NOMO-1 treated with DMSO at 0.1 percent for 48 hours (cell line): ENCODE data around the gene HDHD3.

ENCODE experiments used
- DNase-seq: peaks from one replicate; lab custom pipeline; 2025; ENCODE audit not compliant: unreplicated experiment; lab: John Stamatoyannopoulos, UW

Gene HDHD3

GRCh38 chr9:113368348-113368981 lies 8.3 kb downstream of the HDHD3 start:
- no peak for DNase-seq

- DNase-seq = peak; percentile 40
Observed at GRCh38 chr9:113365652-113366051, 11.1 kb downstream of the HDHD3 start.

GRCh38 chr9:113364951-113365350 lies 11.8 kb downstream of the HDHD3 start:
- DNase-seq = no peak

- no peak for DNase-seq
Observed at GRCh38 chr9:113363336-113363735, 13.4 kb downstream of the HDHD3 start.

DNA sequence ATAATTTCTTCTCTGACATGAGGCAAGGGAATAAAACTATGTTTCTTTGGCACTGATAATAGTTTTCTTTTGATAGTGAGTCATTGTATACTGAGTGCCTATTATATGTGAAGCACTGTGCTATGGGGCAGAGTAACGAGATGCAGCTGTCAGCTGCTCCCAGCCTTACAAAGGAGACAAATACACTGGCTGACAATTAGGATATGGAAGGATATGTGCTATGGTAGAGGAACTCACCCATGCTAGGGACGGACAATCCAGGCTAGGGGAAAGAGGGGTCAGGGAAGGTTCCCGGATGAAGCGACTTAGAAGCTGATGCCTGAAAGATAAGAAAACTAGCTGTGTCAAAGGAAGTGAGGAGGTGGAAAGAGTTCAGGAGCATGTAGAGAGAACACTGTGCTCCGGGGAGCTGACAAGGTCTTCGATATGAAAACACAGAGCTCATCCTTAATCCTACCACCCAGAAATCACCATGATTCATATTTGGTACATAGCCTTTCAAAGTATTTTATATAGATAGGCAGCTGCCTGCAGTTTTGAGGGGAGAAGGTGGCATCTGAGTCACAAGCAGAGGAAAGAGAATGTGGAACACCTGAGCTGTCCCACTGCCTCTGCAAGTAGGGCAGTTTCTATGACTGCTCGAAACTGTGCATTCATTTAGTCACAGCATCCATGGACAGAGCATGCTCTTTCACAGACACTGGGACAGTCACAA lies 15.3 kb downstream of the HDHD3 start:
- DNase-seq = no peak

DNA sequence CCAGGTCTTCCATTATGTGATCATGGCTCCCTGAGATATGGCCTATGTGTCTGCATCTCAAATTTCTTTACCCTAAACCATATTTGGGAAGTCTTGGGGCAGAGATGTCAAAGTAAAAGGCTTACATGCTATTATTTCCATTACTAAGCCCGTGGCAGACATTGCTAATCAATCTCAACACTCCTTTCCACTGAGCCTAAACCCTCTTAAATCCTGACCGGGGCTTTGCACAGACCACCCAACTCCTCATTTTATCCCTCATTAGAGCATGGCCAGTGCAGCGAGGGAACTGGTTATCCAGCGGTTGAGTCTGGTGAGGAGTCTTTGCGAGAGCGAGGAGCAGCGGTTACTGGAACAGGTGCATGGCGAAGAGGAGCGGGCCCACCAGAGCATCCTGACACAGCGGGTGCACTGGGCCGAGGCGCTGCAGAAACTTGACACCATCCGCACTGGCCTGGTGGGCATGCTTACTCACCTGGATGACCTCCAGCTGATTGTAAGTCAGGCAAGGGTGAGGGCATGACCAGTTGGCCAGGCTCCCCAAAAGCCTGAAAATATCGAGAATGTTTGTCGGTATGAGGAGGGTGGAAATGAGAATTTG lies 16.4 kb downstream of the HDHD3 start:
- DNase-seq = no peak

DNA sequence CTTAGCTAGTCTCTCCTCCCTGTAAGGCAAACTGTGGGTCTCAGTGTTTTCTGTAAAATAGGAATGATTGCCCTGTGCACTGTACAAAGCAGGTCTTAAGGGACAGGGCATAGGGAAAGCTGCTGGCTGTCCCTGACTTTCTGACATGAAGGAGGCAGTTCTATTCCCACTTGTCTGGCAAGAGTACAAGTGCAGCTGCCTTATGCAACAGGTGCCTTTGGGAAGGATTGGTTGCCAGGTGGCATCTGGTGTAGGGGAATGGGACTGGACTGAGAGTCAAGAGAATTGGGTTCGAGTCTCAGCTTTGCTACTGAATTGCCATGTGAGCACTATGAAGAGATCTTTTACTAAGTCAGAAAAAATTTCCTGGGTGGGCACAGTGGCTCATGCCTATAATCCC lies 17.4 kb downstream of the HDHD3 start:
- DNase-seq = no peak

GRCh38 chr9:113356686-113357292 lies 20.0 kb downstream of the HDHD3 start:
- DNase-seq = no peak

DNA sequence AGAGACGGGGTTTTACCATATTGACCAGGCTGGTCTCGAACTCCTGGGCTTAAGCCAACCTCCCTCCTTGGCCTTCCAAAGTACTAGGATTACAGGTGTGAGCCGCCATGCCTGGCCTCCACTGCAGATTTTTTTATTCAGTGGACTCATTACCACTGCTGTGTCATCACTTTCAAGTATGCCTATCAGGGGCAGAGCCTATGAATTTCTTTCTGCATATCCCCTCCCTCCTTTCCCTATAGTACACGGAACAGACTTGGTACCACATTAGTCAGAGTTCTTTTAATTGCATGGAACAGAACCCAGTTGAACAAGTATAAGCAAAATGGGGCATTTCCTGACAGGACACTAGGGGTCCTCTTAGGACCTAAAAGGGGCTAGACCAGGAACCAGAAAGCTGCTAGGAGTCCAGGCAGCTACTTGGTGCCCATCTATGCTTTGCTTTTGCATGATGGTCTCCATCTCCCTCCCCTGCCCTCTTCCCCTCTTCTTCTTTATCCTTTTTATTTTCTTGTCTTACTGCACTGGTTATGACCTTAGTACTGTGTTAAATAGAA lies 21.7 kb downstream of the HDHD3 start:
- DNase-seq = no peak

- peak; percentile 9 for DNase-seq
Observed at GRCh38 chr9:113352411-113352810, 24.4 kb downstream of the HDHD3 start.

GRCh38 chr9:113352006-113352405 lies 24.8 kb downstream of the HDHD3 start:
- no peak for DNase-seq

DNA sequence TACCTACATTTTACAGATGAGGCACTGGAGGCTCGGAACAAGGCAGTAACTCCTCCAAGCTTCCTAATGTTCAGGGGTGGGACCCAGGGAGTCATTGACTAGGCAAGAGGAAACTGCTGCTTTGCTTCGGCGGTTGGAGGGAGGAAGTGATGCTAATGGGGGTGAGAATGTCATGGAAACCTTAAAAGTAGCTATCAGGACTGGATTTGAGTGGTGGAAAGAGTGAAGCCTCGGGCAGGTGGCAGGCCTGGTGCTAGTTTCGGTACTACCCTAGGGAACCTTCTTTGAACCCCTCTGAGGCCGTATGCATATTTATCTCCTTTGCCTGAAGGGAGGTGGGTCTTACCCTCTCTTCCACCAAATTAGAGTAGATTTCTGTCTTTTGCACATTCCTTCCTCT lies 25.8 kb downstream of the HDHD3 start:
- DNase-seq = peak; percentile 84

- DNase-seq = no peak
Observed at GRCh38 chr9:113350107-113350661, 26.6 kb downstream of the HDHD3 start.

GRCh38 chr9:113349445-113350094 lies 27.2 kb downstream of the HDHD3 start, which contains the start of gene BSPRY:
Gene BSPRY, plus strand, starts transcription at chr9:113349541. Its CDS starts 39 bp downstream, at chr9:113349580.
- peak; percentile 48 for DNase-seq

GRCh38 chr9:113349066-113349444 lies 27.7 kb downstream of the HDHD3 start:
- DNase-seq = no peak

DNA sequence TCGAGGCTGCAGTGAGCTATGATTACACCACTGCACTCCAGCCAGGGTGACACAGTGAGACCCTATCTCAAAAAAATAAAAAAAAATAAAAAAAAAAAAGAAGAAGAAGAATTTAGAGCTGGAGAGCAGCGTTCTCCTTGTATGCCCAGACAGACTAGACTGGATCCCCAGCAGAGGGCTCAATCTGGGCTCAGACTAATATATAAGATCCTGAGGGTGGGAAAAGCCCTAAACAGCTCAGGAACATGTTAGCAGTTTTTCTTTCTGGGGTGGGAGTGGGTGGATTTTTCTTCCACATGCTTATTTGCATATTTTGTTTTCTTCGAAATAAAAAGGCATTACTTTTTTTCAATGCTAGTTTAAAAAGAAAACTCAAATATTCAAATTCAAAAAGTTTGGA lies 28.3 kb downstream of the HDHD3 start:
- DNase-seq = no peak

- no peak for DNase-seq
Observed at GRCh38 chr9:113345671-113346070, 31.1 kb downstream of the HDHD3 start.

DNA sequence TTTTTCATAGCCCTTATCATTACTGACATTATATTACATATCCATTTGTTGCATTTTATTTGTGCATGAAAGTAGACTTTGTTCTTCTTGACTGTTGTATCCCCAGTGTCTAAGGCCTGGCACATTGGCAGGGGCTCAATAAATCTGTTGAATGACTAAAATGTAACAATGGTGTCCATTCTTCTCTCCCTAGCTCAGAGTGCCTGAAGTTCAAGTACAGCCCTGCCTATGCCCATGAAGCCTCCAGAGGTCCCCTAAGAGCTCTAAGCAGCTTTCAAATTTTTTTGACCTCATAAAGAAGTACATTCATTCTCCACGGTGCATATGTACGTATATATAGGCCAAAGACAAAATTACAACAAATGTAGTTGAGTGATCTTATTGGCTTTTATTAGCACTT lies 31.6 kb downstream of the HDHD3 start:
- no peak for DNase-seq

GRCh38 chr9:113343732-113344231 lies 33.0 kb downstream of the HDHD3 start:
- peak; percentile 9 for DNase-seq

- DNase-seq = no peak
Observed at GRCh38 chr9:113341712-113342410, 34.9 kb downstream of the HDHD3 start.
